HG03139 (cell line): ENCODE measurements around the gene NT5M.
"Not testable (repeated sequence)": the region's sequence is repeated elsewhere in the genome, so short reads cannot be mapped to it uniquely, and the experiment has no call there.

ENCODE experiments used
- ATAC-seq: cut with Tn5 transposase; IDR thresholded peaks from one replicate; pipeline ENCODE4 v1.9.1; 2021; ENCODE audit not compliant: unreplicated experiment

The NT5M gene

GRCh38 chr17:17301659-17302058 lies 1.5 kb upstream of the NT5M start:
- not testable (repeated sequence) for ATAC-seq

GRCh38 chr17:17303847-17304490 lies 796 bp downstream of the NT5M start:
- no peak for ATAC-seq

GRCh38 chr17:17304521-17304985 lies 1.4 kb downstream of the NT5M start:
- no peak for ATAC-seq

GRCh38 chr17:17305281-17305801 lies 2.2 kb downstream of the NT5M start:
- peak; percentile 55 for ATAC-seq

GRCh38 chr17:17309356-17309755 lies 6.2 kb downstream of the NT5M start:
- no peak for ATAC-seq

- ATAC-seq: no peak
Measured at GRCh38 chr17:17313350-17313991, 10.3 kb downstream of the NT5M start.

GRCh38 chr17:17314501-17315071 lies 11.4 kb downstream of the NT5M start:
- no peak for ATAC-seq

GRCh38 chr17:17315142-17315821 lies 12.1 kb downstream of the NT5M start:
- no peak for ATAC-seq

GRCh38 chr17:17320188-17320910 lies 17.2 kb downstream of the NT5M start:
- ATAC-seq: no peak

- no peak for ATAC-seq
Measured at GRCh38 chr17:17320911-17321220, 17.7 kb downstream of the NT5M start.

- ATAC-seq: no peak
Measured at GRCh38 chr17:17321356-17322025, 18.3 kb downstream of the NT5M start.

GRCh38 chr17:17322516-17323510 lies 19.6 kb downstream of the NT5M start:
- no peak for ATAC-seq

- ATAC-seq: no peak
Measured at GRCh38 chr17:17324616-17325015, 21.4 kb downstream of the NT5M start.

- ATAC-seq: no peak
Measured at GRCh38 chr17:17325228-17325627, 22.1 kb downstream of the NT5M start.

- ATAC-seq: no peak
Measured at GRCh38 chr17:17325816-17326215, 22.6 kb downstream of the NT5M start.

GRCh38 chr17:17326275-17326875 lies 23.2 kb downstream of the NT5M start:
- ATAC-seq: no peak

- no peak for ATAC-seq
Measured at GRCh38 chr17:17328251-17328650, 25.1 kb downstream of the NT5M start.

- no peak for ATAC-seq
Measured at GRCh38 chr17:17341452-17341851, 38.3 kb downstream of the NT5M start.
